WTC11 (cell line): ENCODE results near the gene COL13A1. TPM values are rescaled to one million over a fixed set of nuclear protein-coding genes. Genes with fewer than 3 reads are reported as not detected.

Experiments used
- ATAC-seq: fragments of 200-7000 bp; cut with Tn5 transposase; 2 replicates; pipeline ENCODE4 v1.10.0; 2021; ENCODE audit warnings: mild to moderate bottlenecking, moderate library complexity
- CTCF ChIA-PET: fragments of 300-600 bp; sonication (Branson Sonifier 250); formaldehyde crosslinking; loops from one replicate; lab custom pipeline; 2021; ENCODE audit warnings: antibody characterized with exemption; lab: Charles Lee
- POLR2A ChIA-PET: fragments of 350-600 bp; sonication (Branson Sonifier 250); formaldehyde crosslinking; loops from one replicate; lab custom pipeline; 2021; ENCODE audit warnings: antibody characterized with exemption; lab: Charles Lee
- DNase-seq: peaks from one replicate; pipeline ENCODE4 v3.0.0; 2021; ENCODE audit warnings: low spot score
- H3K27ac Mint-ChIP-seq: 2 replicates; pipeline ENCODE4 v1.8.0; 2021; ENCODE audit warnings: mixed read lengths
- H3K27me3 Mint-ChIP-seq: 2 replicates; pipeline ENCODE4 v1.8.0; 2021; ENCODE audit warnings: low read depth, mild to moderate bottlenecking, moderate library complexity, mixed read lengths
- H3K36me3 Mint-ChIP-seq: 2 replicates; pipeline ENCODE4 v1.8.0; 2021; ENCODE audit warnings: mixed read lengths
- H3K4me1 Mint-ChIP-seq: 2 replicates; pipeline ENCODE4 v1.8.0; 2022; ENCODE audit warnings: mixed read lengths
- H3K4me3 Mint-ChIP-seq: 2 replicates; pipeline ENCODE4 v1.8.0; 2021; ENCODE audit warnings: mild to moderate bottlenecking, moderate library complexity, mixed read lengths
- H3K9me3 Mint-ChIP-seq: 2 replicates; pipeline ENCODE4 v1.8.0; 2021; ENCODE audit warnings: mixed read lengths
- ETV6 ChIP-seq: sonication (generic); formaldehyde crosslinking; IDR thresholded peaks from 2 replicates; pipeline ENCODE4 v1.8.1; 2022; ENCODE audit warnings: mild to moderate bottlenecking, missing genetic modification reagents
- NR2C2 ChIP-seq: sonication (generic); formaldehyde crosslinking; IDR thresholded peaks from 2 replicates; pipeline ENCODE4 v1.8.0; 2022; ENCODE audit warnings: mild to moderate bottlenecking, missing genetic modification reagents
- RELA ChIP-seq: sonication (generic); formaldehyde crosslinking; IDR thresholded peaks from 2 replicates; pipeline ENCODE4 v1.8.1; 2022; ENCODE audit warnings: missing genetic modification reagents, mild to moderate bottlenecking, borderline replicate concordance
- SMAD3 ChIP-seq: sonication (generic); formaldehyde crosslinking; IDR thresholded peaks from 2 replicates; pipeline ENCODE4 v1.8.0; 2022; ENCODE audit warnings: missing genetic modification reagents, mild to moderate bottlenecking, borderline replicate concordance
- TP53 ChIP-seq: sonication (generic); formaldehyde crosslinking; IDR thresholded peaks from 2 replicates; pipeline ENCODE4 v1.8.1; 2023; ENCODE audit warnings: mild to moderate bottlenecking, missing genetic modification reagents
- ZNF416 ChIP-seq: fragments of 250-450 bp; sonication (Bioruptor Pico); IDR thresholded peaks from 2 replicates; pipeline ENCODE4 v1.9.0; 2021; ENCODE audit warnings: mild to moderate bottlenecking, inconsistent platforms
- total RNA-seq: library from RNA; stranded (reverse); gene quantifications from 3 replicates; pipeline ENCODE4 v1.2.3, GENCODE V29; 2021
- TF ChIP-seq, protein P1 (sequence below): sonication (generic); formaldehyde crosslinking; IDR thresholded peaks from 2 replicates; pipeline ENCODE4 v1.8.1; 2023; ENCODE audit warnings: mild to moderate bottlenecking, missing genetic modification reagents
- TF ChIP-seq, protein P2 (sequence below): sonication (generic); formaldehyde crosslinking; IDR thresholded peaks from 2 replicates; pipeline ENCODE4 v1.8.1; 2023; ENCODE audit warnings: mild to moderate bottlenecking, missing genetic modification reagents, borderline replicate concordance
- TF ChIP-seq, protein P3 (sequence below): sonication (generic); formaldehyde crosslinking; IDR thresholded peaks from 2 replicates; pipeline ENCODE4 v1.8.0; 2023; ENCODE audit warnings: missing genetic modification reagents, mild to moderate bottlenecking, borderline replicate concordance
- TF ChIP-seq, protein P4 (sequence below): sonication (generic); formaldehyde crosslinking; IDR thresholded peaks from 2 replicates; pipeline ENCODE4 v1.8.0; 2022; ENCODE audit warnings: mild to moderate bottlenecking, missing genetic modification reagents
- TF ChIP-seq, protein P5 (sequence below): fragments of 250-450 bp; sonication (Bioruptor Pico); conservative IDR thresholded peaks from 2 replicates; pipeline ENCODE4 v1.9.0; 2021; ENCODE audit warnings: mild to moderate bottlenecking
- TF ChIP-seq, protein P6 (sequence below): sonication (generic); formaldehyde crosslinking; IDR thresholded peaks from 2 replicates; pipeline ENCODE4 v1.8.0; 2022; ENCODE audit warnings: missing genetic modification reagents
- TF ChIP-seq, protein P7 (sequence below): sonication (generic); formaldehyde crosslinking; IDR thresholded peaks from 2 replicates; pipeline ENCODE4 v1.8.0; 2023; ENCODE audit warnings: mild to moderate bottlenecking, missing genetic modification reagents

The COL13A1 gene
- total RNA-seq, 1 experiment from 2014 or later = 7.1 TPM

DNA sequence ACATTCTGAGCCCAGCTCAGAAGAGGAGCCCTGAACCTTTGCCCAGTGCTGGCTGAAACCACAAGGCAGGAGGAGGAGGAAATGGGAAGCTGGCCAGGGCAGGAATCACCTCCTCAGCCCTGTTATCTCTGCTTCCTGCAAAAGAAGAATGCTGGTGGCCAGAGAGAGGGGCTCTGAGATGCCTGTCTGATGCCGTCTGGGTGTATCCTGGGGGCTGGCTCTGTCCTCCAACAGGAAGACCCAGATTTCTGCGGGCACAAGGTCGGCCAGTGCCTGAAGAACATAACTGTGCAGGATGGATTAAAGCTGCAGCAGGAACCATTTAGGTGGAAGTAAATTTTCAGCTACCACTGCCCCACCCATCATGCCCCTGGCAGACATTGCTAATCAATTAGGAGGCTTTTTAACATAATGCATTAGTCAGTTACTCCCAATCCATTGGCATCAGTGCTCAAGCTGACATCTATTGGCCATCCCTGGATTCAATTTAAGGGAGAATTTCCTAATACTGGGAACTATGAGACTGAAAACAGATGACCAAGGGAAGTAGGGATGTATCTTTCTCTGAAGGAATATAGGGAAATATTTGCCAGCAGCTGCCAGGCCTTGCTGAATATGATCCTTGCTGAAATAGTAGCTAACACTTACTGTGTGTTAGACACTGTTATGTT is 67.7 kb downstream of the COL13A1 start:
- CTCF ChIA-PET = interaction anchor here (1.0 to 3.2 kb wide), 13 partner anchors 8 to 225 kb away, joined by 3 to 39 read pairs (median 9); partner anchors contain the start of gene COL13A1
- POLR2A ChIA-PET = no interaction called here
- H3K27me3 Mint-ChIP-seq = peaks cover 18% of the 10 kb centered on the region
- TF ChIP-seq, protein P1, sequence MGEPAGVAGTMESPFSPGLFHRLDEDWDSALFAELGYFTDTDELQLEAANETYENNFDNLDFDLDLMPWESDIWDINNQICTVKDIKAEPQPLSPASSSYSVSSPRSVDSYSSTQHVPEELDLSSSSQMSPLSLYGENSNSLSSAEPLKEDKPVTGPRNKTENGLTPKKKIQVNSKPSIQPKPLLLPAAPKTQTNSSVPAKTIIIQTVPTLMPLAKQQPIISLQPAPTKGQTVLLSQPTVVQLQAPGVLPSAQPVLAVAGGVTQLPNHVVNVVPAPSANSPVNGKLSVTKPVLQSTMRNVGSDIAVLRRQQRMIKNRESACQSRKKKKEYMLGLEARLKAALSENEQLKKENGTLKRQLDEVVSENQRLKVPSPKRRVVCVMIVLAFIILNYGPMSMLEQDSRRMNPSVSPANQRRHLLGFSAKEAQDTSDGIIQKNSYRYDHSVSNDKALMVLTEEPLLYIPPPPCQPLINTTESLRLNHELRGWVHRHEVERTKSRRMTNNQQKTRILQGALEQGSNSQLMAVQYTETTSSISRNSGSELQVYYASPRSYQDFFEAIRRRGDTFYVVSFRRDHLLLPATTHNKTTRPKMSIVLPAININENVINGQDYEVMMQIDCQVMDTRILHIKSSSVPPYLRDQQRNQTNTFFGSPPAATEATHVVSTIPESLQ (CRISPR knock-in tag) = no peak
- no peak for TF ChIP-seq SMAD3 (CRISPR knock-in tag)
- TF ChIP-seq, protein P2, sequence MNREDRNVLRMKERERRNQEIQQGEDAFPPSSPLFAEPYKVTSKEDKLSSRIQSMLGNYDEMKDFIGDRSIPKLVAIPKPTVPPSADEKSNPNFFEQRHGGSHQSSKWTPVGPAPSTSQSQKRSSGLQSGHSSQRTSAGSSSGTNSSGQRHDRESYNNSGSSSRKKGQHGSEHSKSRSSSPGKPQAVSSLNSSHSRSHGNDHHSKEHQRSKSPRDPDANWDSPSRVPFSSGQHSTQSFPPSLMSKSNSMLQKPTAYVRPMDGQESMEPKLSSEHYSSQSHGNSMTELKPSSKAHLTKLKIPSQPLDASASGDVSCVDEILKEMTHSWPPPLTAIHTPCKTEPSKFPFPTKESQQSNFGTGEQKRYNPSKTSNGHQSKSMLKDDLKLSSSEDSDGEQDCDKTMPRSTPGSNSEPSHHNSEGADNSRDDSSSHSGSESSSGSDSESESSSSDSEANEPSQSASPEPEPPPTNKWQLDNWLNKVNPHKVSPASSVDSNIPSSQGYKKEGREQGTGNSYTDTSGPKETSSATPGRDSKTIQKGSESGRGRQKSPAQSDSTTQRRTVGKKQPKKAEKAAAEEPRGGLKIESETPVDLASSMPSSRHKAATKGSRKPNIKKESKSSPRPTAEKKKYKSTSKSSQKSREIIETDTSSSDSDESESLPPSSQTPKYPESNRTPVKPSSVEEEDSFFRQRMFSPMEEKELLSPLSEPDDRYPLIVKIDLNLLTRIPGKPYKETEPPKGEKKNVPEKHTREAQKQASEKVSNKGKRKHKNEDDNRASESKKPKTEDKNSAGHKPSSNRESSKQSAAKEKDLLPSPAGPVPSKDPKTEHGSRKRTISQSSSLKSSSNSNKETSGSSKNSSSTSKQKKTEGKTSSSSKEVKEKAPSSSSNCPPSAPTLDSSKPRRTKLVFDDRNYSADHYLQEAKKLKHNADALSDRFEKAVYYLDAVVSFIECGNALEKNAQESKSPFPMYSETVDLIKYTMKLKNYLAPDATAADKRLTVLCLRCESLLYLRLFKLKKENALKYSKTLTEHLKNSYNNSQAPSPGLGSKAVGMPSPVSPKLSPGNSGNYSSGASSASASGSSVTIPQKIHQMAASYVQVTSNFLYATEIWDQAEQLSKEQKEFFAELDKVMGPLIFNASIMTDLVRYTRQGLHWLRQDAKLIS (CRISPR knock-in tag) = no peak
- no peak for TF ChIP-seq ETV6 (CRISPR knock-in tag)
- TF ChIP-seq NR2C2 (CRISPR knock-in tag) = no peak
- TF ChIP-seq, protein P3, sequence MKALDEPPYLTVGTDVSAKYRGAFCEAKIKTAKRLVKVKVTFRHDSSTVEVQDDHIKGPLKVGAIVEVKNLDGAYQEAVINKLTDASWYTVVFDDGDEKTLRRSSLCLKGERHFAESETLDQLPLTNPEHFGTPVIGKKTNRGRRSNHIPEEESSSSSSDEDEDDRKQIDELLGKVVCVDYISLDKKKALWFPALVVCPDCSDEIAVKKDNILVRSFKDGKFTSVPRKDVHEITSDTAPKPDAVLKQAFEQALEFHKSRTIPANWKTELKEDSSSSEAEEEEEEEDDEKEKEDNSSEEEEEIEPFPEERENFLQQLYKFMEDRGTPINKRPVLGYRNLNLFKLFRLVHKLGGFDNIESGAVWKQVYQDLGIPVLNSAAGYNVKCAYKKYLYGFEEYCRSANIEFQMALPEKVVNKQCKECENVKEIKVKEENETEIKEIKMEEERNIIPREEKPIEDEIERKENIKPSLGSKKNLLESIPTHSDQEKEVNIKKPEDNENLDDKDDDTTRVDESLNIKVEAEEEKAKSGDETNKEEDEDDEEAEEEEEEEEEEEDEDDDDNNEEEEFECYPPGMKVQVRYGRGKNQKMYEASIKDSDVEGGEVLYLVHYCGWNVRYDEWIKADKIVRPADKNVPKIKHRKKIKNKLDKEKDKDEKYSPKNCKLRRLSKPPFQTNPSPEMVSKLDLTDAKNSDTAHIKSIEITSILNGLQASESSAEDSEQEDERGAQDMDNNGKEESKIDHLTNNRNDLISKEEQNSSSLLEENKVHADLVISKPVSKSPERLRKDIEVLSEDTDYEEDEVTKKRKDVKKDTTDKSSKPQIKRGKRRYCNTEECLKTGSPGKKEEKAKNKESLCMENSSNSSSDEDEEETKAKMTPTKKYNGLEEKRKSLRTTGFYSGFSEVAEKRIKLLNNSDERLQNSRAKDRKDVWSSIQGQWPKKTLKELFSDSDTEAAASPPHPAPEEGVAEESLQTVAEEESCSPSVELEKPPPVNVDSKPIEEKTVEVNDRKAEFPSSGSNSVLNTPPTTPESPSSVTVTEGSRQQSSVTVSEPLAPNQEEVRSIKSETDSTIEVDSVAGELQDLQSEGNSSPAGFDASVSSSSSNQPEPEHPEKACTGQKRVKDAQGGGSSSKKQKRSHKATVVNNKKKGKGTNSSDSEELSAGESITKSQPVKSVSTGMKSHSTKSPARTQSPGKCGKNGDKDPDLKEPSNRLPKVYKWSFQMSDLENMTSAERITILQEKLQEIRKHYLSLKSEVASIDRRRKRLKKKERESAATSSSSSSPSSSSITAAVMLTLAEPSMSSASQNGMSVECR (CRISPR knock-in tag) = no peak
- no peak for TF ChIP-seq RELA
- TF ChIP-seq, all 79 proteins: peak for 0
- Mint-ChIP-seq H3K9me3 (no peaks in the 10 kb centered on the region), H3K27ac (no peak overlapping the region), H3K4me1 (peaks cover 93% of the 10 kb centered on the region), H3K36me3 (no peaks in the 10 kb centered on the region), H3K4me3 (no peak overlapping the region)
- DNase-seq (no peak), ATAC-seq (no peak)

DNA sequence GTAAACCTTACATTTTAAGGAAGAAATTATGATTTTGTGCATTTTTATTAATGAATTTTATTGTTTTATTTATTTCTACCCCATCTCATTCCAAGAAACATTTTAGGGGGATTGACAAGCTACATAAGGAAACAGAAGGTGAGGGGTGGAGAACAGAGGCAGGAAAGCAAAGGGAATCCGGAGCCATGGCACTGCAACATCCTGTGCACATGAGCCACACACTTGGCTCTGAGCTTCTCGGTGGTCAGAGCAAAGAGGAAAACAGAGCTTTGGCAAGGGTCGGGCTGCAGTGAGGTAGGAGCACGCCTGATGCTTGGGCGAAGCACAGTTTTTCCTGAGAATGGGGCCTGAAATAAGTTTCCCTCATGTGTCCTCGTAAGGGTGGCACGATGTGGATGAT is 68.9 kb downstream of the COL13A1 start:
- H3K27ac Mint-ChIP-seq = peak overlapping the region; percentile 72
- CTCF ChIA-PET = interaction anchor here (0.6 to 3.2 kb wide), 15 partner anchors 10 to 246 kb away, joined by 3 to 15 read pairs (median 4); partner anchors contain the start of gene COL13A1
- TF ChIP-seq, protein P4, sequence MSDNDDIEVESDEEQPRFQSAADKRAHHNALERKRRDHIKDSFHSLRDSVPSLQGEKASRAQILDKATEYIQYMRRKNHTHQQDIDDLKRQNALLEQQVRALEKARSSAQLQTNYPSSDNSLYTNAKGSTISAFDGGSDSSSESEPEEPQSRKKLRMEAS = no peak
- TF ChIP-seq, protein P5, sequence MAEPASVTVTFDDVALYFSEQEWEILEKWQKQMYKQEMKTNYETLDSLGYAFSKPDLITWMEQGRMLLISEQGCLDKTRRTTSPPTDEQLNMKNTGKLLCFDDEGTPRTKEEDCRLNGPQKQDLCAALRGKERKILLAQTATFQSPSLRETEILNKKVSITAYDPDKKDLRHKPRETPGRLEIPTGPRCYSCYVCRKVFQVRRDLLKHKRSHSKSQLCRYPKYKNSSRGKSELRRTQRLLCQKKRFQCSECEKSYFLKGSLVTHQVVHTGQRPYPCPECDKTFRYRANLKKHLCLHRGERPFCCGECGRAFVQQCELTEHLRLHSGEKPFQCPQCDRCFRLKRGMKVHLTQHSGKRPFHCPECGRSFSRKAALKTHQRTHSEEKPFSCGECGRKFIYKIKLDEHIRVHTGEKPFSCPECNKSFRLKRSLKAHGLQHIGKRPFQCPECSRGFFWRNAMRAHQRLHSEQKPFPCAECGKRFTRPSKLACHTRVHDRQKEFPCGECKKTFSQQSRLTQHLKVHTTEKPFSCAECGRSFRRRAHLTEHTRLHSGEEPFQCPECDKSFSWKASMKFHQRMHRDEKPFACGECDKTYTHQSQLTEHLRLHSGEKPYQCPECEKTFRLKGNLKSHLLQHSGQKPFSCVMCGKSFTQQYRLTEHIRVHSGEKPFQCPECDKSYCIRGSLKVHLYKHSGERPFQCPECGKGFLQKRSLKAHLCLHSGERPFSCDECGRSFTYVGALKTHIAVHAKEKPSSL (CRISPR knock-in tag) = no peak
- TF ChIP-seq, protein P6, sequence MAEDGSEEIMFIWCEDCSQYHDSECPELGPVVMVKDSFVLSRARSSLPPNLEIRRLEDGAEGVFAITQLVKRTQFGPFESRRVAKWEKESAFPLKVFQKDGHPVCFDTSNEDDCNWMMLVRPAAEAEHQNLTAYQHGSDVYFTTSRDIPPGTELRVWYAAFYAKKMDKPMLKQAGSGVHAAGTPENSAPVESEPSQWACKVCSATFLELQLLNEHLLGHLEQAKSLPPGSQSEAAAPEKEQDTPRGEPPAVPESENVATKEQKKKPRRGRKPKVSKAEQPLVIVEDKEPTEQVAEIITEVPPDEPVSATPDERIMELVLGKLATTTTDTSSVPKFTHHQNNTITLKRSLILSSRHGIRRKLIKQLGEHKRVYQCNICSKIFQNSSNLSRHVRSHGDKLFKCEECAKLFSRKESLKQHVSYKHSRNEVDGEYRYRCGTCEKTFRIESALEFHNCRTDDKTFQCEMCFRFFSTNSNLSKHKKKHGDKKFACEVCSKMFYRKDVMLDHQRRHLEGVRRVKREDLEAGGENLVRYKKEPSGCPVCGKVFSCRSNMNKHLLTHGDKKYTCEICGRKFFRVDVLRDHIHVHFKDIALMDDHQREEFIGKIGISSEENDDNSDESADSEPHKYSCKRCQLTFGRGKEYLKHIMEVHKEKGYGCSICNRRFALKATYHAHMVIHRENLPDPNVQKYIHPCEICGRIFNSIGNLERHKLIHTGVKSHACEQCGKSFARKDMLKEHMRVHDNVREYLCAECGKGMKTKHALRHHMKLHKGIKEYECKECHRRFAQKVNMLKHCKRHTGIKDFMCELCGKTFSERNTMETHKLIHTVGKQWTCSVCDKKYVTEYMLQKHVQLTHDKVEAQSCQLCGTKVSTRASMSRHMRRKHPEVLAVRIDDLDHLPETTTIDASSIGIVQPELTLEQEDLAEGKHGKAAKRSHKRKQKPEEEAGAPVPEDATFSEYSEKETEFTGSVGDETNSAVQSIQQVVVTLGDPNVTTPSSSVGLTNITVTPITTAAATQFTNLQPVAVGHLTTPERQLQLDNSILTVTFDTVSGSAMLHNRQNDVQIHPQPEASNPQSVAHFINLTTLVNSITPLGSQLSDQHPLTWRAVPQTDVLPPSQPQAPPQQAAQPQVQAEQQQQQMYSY (CRISPR knock-in tag) = no peak
- TF ChIP-seq ZNF416 (CRISPR knock-in tag) = no peak
- no peak for TF ChIP-seq NR2C2 (CRISPR knock-in tag)
- no peak for TF ChIP-seq TP53 (CRISPR knock-in tag)
- TF ChIP-seq, protein P7, sequence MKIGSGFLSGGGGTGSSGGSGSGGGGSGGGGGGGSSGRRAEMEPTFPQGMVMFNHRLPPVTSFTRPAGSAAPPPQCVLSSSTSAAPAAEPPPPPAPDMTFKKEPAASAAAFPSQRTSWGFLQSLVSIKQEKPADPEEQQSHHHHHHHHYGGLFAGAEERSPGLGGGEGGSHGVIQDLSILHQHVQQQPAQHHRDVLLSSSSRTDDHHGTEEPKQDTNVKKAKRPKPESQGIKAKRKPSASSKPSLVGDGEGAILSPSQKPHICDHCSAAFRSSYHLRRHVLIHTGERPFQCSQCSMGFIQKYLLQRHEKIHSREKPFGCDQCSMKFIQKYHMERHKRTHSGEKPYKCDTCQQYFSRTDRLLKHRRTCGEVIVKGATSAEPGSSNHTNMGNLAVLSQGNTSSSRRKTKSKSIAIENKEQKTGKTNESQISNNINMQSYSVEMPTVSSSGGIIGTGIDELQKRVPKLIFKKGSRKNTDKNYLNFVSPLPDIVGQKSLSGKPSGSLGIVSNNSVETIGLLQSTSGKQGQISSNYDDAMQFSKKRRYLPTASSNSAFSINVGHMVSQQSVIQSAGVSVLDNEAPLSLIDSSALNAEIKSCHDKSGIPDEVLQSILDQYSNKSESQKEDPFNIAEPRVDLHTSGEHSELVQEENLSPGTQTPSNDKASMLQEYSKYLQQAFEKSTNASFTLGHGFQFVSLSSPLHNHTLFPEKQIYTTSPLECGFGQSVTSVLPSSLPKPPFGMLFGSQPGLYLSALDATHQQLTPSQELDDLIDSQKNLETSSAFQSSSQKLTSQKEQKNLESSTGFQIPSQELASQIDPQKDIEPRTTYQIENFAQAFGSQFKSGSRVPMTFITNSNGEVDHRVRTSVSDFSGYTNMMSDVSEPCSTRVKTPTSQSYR (CRISPR knock-in tag) = no peak

More for the DNA sequence above, 68.9 kb downstream of the COL13A1 start:
- no peak for ATAC-seq
- DNase-seq = no peak
- H3K36me3 Mint-ChIP-seq = no peaks in the 10 kb centered on the region
- H3K9me3 Mint-ChIP-seq = no peaks in the 10 kb centered on the region
- no peak overlapping the region for H3K4me3 Mint-ChIP-seq
- POLR2A ChIA-PET = no interaction called here
- peaks cover 88% of the 10 kb centered on the region for H3K4me1 Mint-ChIP-seq
- peaks cover 11% of the 10 kb centered on the region for H3K27me3 Mint-ChIP-seq
